Nephron (organoid): Measurements from ENCODE around the gene KRT8.

ENCODE experiments used
- H3K27ac Mint-ChIP-seq, 3 experiments: 2 replicates each; pipeline ENCODE4 v1.8.0; 2020; ENCODE audit warnings: mixed read lengths in 3 of 3, mild to moderate bottlenecking in 2 of 3, moderate library complexity in 1 of 3
- H3K27me3 Mint-ChIP-seq: 2 replicates; pipeline ENCODE4 v1.8.0; 2021; ENCODE audit warnings: low read depth, mild to moderate bottlenecking, moderate library complexity, mixed read lengths
- H3K36me3 Mint-ChIP-seq: 2 replicates; pipeline ENCODE4 v1.8.0; 2020; ENCODE audit warnings: low read depth, mixed read lengths
- H3K4me1 Mint-ChIP-seq: 2 replicates; pipeline ENCODE4 v1.8.0; 2020; ENCODE audit warnings: mixed read lengths
- H3K4me3 Mint-ChIP-seq, 3 experiments: 2 replicates each; pipeline ENCODE4 v1.8.0; 2020; ENCODE audit warnings: mild to moderate bottlenecking in 3 of 3, mixed read lengths in 3 of 3, moderate library complexity in 2 of 3
- H3K9me3 Mint-ChIP-seq: 2 replicates; pipeline ENCODE4 v1.8.0; 2020; ENCODE audit warnings: mixed read lengths
- CTCF ChIP-seq, 3 experiments: fragments of 200-600 bp; sonication (generic); IDR thresholded peaks; one replicate each; pipeline ENCODE4 v1.5.0; 2021; ENCODE audit warnings: antibody characterized with exemption in 3 of 3; ENCODE audit not compliant: unreplicated experiment in 3 of 3

KRT8 gene

GRCh38 chr12:52950553-52950952, 45.7 kb upstream of the KRT8 start:
- peaks cover 29% of the 10 kb centered on the region for H3K27me3 Mint-ChIP-seq
- no peaks in the 10 kb centered on the region for H3K9me3 Mint-ChIP-seq
- H3K36me3 Mint-ChIP-seq: peaks cover 24% of the 10 kb centered on the region
- H3K27ac Mint-ChIP-seq: no peak overlapping the region
- TF ChIP-seq CTCF (IDR thresholded peaks at IDR 0.05; ENCODE audit: unreplicated experiment in 3 of 3): no peak
- H3K4me1 Mint-ChIP-seq: peaks cover 8% of the 10 kb centered on the region
- H3K4me3 Mint-ChIP-seq: peak overlapping the region; percentile 88 to 94 (median 88)

- Mint-ChIP-seq H3K36me3 (peaks cover 24% of the 10 kb centered on the region), H3K4me3 (peak overlapping the region; percentile 88 to 94 (median 88)), H3K9me3 (no peaks in the 10 kb centered on the region), H3K27ac (peak overlapping the region; percentile 66 to 92 (median 90)), H3K4me1 (peaks cover 17% of the 10 kb centered on the region), H3K27me3 (peaks cover 36% of the 10 kb centered on the region)
- TF ChIP-seq CTCF (IDR thresholded peaks at IDR 0.05; ENCODE audit: unreplicated experiment in 3 of 3): no peak
These were observed 44.8 kb upstream of the KRT8 start for GRCh38 chr12:52949413-52950331.

GRCh38 chr12:52947738-52948423, 43.0 kb upstream of the KRT8 start:
- Mint-ChIP-seq H3K27me3 (peaks cover 41% of the 10 kb centered on the region), H3K4me3 (peak overlapping the region; percentile 86 to 88 (median 87)), H3K4me1 (peaks cover 32% of the 10 kb centered on the region), H3K9me3 (no peaks in the 10 kb centered on the region), H3K27ac (peak overlapping the region in 2 of 3 experiments; percentile 88 to 96), H3K36me3 (peaks cover 23% of the 10 kb centered on the region)
- TF ChIP-seq CTCF (IDR thresholded peaks at IDR 0.05; ENCODE audit: unreplicated experiment in 3 of 3): no peak

GRCh38 chr12:52946797-52947547, 42.1 kb upstream of the KRT8 start:
- no peak for TF ChIP-seq CTCF (IDR thresholded peaks at IDR 0.05; ENCODE audit: unreplicated experiment in 3 of 3)
- Mint-ChIP-seq H3K4me1 (peaks cover 32% of the 10 kb centered on the region), H3K36me3 (peaks cover 18% of the 10 kb centered on the region), H3K27ac (peak overlapping the region; percentile 67 to 72 (median 70)), H3K27me3 (peaks cover 41% of the 10 kb centered on the region), H3K4me3 (peak overlapping the region in 1 of 3 experiments; percentile 14), H3K9me3 (no peaks in the 10 kb centered on the region)

- no peak for TF ChIP-seq CTCF (IDR thresholded peaks at IDR 0.05; ENCODE audit: unreplicated experiment in 3 of 3)
- no peak overlapping the region for H3K4me3 Mint-ChIP-seq
- peaks cover 32% of the 10 kb centered on the region for H3K4me1 Mint-ChIP-seq
- peaks cover 41% of the 10 kb centered on the region for H3K27me3 Mint-ChIP-seq
- H3K27ac Mint-ChIP-seq: peak overlapping the region; percentile 67 to 95 (median 91)
- H3K9me3 Mint-ChIP-seq: no peaks in the 10 kb centered on the region
- H3K36me3 Mint-ChIP-seq: peaks cover 12% of the 10 kb centered on the region
These were observed 41.5 kb upstream of the KRT8 start for GRCh38 chr12:52946334-52946733.
